Stimulated activated CD8-positive, alpha-beta memory T cell treated with anti-CD3 and anti-CD28 coated beads, Interleukin-15, amount 100 ng/mL, for 24 hours (primary cell): ENCODE data around the gene RNF222.

Experiments
- DNase-seq: peaks from one replicate; pipeline ENCODE4 v3.0.0-alpha.2; 2020; ENCODE audit warnings: low read depth

Gene RNF222, protein sequence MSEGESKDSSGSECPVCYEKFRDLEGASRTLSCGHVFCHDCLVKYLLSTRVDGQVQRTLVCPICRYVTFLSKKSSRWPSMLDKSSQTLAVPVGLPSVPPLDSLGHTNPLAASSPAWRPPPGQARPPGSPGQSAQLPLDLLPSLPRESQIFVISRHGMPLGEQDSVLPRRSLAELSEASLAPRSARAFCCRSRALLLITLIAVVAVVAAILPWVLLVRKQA

DNA sequence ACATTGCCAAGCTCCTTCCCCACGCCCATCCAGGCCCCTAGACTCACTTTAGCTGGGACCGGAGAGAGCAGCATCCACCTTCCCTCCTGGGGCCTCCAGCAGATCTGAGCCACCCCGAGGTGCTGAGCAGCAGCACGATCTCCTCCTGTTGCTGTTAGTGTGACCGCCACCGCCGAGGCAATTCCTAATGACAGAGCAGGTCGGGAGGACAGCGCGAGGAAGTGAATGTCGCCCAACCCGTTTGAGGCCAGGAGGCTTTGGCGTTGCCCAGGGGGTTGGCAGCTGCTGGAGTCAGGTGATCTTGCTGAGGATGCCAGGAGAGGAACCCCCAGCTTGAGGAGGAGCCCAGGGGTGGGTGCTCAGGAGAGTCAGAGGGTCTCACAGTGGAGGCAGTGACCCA lies at the start of gene RNF222:
Gene RNF222 (minus strand): TSS at position 192 of the 400 bp plus-strand sequence. CDS start 4,366 bp downstream, outside the sequence.
- no peak for DNase-seq

- no peak for DNase-seq
Measured at GRCh38 chr17:8445536-8445935, 47.9 kb upstream of the RNF222 start.

DNA sequence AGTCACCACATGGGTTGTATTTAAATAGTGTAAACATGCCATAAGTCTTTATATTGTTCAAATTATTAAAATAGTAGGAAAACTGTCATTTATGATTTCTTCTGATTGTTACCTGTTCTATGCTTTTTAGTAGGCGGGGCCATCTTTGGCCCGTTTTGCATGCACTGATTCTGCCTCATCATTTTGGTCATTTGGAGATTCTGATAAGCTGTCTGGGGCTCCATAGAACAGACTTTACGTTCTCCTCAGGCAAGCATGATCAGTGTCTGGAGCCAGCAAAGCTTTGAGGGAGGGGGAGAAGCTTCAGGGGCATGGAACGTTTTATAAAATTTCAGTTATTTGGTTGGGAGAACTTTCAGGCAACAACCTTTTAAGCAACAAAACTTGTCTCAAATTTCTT lies 46.9 kb upstream of the RNF222 start:
- DNase-seq: no peak

- no peak for DNase-seq
Measured at GRCh38 chr17:8443756-8444155, 46.1 kb upstream of the RNF222 start.

DNA sequence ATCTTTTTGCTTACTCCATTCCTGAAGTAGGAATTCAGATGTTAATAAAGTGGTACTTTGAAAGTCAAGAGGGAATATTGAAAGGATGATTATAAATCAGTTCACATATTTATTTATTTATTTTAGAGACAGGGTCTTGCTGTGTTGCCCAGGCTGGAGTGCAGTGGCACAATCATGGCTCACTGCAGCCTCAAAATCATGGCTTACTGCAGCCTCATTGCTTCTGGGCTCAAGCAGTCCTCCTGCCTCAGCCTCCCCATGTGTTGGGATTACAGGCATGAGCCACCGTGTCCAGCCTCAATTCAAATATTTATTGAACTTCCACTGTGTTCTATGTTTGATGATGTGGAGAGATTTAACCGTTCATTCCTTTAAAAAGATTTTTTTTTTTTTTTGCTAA lies 44.7 kb upstream of the RNF222 start:
- no peak for DNase-seq

DNA sequence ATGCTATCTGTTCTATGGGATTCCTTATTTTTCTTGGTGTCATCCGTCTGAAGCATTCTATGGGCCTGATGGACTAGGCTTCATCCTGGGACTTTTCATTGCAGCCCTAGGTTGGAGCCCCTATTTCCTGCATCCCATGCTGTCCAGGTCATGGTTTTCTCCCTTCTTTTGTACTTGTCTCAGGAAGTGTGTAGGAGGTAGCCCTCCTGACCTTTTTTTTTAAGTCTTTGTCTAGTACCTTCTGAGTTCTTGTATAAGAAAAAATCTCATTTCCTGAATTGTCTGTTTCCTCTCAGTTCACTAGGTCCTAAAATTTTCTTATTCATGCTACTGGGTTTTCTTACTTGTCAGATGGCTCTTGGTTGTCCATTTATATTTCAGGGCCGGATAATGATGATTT lies 44.1 kb upstream of the RNF222 start:
- DNase-seq: no peak

- DNase-seq: no peak
Measured at GRCh38 chr17:8439681-8440080, 42.1 kb upstream of the RNF222 start.

DNA sequence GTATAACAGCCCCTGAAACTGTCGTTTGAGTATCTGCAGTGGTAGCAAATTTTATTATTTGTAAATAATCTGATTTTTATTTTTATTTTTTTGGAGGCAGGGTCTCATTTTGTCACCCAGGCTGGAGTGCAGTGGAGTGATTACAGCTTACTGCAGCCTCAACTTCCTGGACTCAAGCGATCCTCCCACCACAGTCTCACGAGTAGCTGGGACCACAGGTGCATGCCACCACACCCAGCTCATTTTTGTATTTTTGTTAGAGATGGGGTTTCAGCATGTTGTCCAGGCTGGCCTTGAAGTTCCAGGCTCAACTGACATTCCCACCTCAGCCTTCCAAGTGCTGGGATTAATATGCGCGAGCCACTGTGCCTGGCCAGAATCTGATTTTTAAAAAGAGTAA lies 40.8 kb upstream of the RNF222 start:
- DNase-seq: no peak

DNA sequence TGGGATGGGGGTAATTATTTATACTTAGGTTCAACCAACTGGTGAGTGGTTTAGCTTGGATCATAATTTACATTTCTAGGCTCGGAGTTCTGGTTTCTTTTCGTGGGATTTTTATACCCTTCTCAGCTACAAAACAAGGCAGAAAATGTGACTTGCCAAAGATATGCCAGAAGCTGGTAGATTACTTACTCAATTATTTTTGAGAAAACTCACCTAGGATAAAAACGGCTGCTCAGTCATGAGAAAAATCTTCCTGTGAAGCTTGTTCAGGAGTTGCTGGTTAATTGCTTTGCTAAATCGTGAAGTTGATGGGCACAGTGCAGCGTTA lies 39.2 kb upstream of the RNF222 start:
- DNase-seq: no peak

DNA sequence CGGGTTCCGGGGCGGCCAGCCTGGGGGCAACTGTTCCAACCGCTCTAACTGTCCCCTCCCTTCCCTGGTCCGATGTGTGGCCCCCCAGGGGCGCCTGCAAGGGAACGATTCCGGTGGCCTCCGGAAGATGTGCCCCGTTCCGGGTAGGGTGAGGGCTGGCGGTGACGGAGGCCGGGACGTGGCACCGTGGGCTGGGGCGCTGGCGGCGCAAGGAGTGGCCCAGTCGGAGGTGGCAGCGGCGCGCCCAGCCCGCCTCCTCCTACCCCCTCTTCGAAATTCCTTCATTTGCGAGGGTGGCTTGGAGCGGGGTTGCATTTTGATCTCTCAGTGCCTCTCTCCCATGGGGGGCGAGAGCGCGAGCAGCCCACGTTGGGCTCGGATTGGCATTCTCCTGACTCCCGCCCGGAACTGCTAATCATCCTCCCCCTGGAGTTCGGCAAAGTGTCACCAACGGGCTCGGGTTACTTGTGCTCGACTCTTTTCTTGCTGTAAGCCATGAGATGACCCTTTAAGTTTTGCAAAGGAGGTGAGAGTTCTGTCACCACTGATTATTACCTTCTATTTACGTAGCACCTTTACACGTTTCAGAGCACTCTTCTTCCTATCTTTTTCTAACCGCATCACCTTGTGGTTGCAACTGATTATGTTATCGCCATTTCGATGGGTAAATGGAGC lies 38.7 kb upstream of the RNF222 start:
- peak; percentile 33 for DNase-seq

DNA sequence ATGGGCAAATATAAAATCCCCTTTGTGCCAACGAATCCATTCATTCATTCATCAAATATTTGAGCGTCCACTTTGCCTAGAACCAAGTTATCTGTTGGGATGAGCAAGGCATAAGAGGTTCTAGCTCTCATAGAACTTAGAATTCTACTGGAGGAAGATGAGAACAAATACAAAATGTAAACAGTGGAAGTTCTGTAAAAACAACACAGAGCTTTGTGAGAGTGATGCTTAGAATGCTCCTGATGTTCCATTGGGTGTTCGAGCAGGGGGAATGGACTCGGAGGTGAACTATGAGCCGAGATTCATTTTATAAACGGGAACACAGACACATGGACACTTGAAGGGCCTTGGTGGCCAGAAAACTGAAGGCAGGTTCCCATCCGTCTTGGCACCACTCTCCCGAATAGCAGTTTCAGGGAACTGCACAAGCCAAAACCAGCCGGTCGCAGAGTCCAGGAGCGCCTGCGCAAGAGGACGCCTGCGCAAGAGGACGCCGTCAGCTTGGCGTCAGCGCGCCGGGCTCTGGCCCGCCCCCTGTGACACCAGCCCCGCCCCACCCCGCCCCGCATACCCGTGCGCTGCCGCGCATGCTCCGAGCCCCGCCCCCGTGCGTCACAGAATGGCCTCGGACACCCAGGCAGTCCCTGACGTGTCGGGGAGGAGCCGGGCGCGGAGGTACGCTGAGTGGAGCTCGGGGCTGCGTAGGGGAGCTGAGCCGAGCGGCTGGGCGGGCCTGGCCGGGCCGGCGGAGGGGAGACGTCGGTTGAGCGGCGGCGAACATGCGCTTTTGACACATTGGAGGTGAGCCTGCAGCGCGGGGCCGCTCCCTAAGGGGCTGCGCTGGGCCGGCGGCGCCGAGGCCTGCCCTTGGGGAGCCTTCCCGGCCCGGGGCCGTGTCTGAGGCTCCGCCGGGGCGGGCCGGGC lies 37.9 kb upstream of the RNF222 start, which contains the start of gene NDEL1:
Gene NDEL1 (plus strand): TSS at position 640 of the 924 bp plus-strand sequence. CDS start 8,388 bp downstream, outside the sequence.
- peak; percentile 99 for DNase-seq

DNA sequence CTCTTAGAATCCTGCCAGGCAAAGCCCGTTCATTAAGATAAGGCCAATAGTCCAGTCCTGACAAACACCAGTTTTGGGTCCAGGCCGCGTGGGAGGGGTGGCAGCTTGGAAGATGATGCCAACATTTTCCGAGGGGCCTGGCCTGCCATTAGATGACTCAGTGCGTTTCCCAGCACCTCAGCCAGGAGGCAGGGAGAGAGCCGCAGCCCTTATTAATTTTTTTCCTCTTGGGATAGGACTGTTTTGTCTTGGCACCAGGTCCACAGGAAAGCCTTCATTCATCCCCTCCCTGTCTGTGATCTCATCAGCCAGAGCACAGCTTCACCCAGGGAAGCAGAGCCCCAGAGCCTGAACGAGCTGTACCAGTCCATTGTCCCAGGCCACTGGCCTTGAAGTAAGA lies 33.3 kb upstream of the RNF222 start:
- DNase-seq: no peak

DNA sequence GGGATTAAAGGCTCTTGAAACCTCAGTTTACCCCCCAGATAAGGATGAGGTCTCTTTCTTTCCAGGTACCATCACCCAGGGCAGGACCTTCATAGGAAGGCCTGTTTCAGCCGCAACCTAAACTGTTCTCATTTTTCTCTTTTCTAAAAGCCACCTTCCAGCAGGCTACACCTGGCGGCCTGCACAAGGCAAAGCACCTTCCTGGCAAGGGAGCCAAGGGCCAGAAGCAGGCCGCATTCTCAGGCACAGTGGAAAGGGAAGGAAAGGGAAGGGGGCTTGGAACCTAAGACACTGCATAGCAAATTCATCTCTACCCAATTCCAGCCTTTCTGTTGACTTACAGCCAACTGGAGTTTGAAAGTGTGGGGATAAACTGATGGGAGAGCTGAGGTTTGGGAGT lies 29.2 kb upstream of the RNF222 start:
- no peak for DNase-seq

DNA sequence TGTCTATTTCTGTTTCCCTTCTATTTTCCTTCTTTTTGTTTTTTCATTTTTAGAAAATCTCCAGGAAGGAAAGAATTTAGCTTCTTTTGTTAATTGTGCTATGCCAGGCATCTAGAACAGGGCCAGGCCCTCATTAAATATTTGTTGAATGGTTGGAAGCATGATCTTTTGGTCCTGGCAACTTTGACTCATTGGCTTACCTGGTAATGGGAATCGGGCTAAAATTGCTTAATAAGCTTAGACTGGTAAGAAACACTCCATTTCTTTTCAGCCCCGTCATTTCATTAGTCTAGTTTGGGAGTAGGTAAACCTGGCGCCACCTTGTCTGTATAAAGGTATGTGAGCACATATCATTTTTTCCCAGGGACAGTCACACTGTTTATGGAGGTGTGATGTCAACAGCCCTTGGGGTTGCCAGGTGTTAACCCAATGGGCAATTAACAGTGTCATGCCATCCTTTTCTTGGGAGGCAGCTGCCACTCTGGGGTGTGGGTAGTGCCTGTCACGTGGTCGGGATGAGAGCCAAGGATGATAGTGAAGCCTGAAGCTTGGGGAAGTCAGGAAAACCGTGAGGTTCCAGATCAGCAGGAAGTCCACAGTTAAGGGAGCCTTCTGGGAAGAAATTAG lies 28.6 kb upstream of the RNF222 start:
- DNase-seq: no peak

- DNase-seq: no peak
Measured at GRCh38 chr17:8421571-8421970, 23.9 kb upstream of the RNF222 start.

GRCh38 chr17:8420041-8420934 lies 22.7 kb upstream of the RNF222 start:
- no peak for DNase-seq

- no peak for DNase-seq
Measured at GRCh38 chr17:8419305-8419704, 21.7 kb upstream of the RNF222 start.

GRCh38 chr17:8418471-8418870 lies 20.8 kb upstream of the RNF222 start:
- no peak for DNase-seq

- DNase-seq: no peak
Measured at GRCh38 chr17:8417806-8418205, 20.2 kb upstream of the RNF222 start.

GRCh38 chr17:8413938-8414337 lies 16.3 kb upstream of the RNF222 start:
- no peak for DNase-seq

- DNase-seq: no peak
Measured at GRCh38 chr17:8413328-8413727, 15.7 kb upstream of the RNF222 start.
